DMS53 treated with DMSO at 0.1 percent for 48 hours (cell line): ENCODE measurements around the gene LRRC51.

Source experiments
- DNase-seq: peaks from one replicate; lab custom pipeline; 2025; ENCODE audit not compliant: unreplicated experiment; lab: John Stamatoyannopoulos, UW

Gene LRRC51, protein sequence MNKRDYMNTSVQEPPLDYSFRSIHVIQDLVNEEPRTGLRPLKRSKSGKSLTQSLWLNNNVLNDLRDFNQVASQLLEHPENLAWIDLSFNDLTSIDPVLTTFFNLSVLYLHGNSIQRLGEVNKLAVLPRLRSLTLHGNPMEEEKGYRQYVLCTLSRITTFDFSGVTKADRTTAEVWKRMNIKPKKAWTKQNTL

DNA sequence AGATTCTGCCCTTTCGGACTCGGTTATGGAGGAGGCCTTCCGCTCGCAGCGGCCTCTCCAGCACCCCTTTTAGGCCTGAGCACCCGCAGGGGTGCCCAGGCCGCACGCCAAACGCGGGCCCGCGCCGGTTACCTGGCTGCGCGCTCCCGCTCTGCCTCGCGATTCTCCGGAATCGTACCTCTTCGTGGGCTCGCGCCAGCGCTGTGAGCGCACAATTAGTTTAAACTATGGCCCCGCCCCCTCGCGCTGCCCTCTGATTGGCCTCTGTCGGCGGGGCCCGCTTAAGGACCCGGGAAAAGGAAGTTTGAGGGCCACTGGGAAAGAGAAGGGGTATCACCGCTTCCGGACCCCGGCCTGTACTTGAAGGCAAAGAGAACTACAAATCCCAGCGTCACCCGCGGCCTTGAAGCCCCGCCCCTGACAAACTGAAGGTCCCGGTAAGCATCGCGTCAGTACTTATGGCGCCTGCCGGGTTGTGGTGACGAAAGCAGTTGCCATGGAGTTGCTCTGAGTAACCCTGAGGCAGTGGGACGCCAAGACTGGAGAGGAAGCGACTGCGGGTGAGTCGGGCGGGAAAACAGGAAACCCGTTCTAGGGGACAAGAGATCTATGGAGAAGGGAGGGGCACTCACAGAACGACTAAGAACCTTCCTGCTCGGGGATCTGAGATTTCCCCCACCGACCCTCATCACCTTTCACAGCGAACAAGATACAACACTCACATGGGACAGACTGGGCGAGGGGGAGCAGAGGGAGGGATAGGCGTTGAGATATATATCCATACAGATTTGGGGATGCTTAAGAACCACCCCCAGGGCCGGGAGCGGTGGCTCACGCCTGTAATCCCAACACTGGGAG, at the start of gene LRRC51, which contains the start of gene NUMA1:
Gene LRRC51 (plus strand): TSS at position 525 of the 858 bp plus-strand sequence. CDS start 8,234 bp downstream, outside the sequence.
Gene NUMA1 (minus strand): TSS at position 217 of the 858 bp plus-strand sequence. CDS start 44,599 bp downstream, outside the sequence.
- peak; percentile 100 for DNase-seq

DNA sequence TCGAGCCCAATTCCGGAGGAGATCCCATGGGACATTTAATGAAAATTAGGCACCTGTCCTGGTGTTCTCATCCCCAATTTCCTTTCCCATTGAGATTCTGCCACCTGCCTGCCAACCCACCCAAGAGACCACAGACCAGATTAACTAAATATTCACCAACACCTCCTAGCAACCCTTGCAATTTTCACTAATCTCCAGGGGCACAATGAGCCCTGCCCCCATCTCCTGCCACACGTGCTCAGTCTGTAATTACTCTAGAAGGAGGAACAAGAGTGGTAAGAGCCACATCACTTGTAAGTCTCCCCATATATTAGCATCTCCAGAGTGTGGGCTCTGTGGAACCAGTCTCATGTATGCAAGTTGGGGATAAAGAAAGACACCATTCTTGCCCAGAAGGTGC, 44.0 kb upstream of the LRRC51 start:
- DNase-seq: no peak

DNA sequence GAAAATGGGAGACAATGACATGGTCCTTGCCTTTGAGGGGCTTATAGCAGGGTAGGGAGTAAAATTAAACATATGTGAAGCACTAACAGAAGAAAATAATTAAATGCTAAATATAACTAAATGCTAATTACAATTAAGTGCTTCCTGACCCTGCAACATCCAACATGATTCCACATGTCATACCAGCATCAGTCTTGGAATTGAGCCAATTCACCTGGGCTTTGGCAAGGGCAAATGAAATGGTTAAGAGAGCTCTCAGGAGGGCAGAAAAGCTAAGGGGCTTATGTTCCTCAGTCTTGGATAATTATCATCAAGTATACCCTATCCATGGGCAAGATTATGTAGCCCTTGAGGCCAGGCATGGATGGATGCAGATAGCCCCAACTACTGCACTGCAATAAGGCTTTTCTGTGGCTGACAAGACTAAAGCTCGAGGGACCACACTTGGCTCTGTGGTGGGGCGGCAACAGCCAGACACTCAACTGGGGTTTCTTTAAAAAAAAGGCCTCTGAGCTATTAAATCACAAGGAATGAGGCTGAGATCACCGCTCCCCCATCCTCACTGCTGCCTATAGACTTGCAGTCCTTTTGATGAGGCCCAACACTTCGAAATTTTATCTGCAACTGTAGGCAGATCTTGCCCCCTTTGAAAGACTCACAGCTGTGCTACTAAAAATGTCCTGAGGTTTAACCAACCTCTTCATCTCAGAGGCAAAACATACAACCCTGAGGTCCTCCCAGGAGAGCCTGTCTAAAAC, 42.9 kb upstream of the LRRC51 start:
- no peak for DNase-seq

DNA sequence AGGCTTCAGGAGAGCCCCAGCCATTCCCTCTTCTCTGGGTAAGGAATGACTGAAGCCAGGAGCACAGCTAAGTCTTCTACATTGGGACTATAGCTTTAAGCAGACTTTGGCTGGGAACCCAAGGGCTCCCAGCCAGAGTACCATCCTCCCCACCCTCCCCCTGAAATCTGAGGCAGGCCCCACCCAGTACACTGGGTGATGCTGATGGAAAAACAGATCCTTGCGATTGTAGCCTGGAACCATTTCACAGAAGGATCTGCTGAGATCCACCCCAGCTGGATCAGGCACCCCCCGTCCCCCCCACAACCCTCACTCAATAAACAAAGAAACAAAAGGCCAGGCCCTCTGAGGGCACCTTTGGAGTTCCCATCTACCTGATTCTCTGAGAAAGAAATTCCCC, 42.2 kb upstream of the LRRC51 start:
- no peak for DNase-seq

DNA sequence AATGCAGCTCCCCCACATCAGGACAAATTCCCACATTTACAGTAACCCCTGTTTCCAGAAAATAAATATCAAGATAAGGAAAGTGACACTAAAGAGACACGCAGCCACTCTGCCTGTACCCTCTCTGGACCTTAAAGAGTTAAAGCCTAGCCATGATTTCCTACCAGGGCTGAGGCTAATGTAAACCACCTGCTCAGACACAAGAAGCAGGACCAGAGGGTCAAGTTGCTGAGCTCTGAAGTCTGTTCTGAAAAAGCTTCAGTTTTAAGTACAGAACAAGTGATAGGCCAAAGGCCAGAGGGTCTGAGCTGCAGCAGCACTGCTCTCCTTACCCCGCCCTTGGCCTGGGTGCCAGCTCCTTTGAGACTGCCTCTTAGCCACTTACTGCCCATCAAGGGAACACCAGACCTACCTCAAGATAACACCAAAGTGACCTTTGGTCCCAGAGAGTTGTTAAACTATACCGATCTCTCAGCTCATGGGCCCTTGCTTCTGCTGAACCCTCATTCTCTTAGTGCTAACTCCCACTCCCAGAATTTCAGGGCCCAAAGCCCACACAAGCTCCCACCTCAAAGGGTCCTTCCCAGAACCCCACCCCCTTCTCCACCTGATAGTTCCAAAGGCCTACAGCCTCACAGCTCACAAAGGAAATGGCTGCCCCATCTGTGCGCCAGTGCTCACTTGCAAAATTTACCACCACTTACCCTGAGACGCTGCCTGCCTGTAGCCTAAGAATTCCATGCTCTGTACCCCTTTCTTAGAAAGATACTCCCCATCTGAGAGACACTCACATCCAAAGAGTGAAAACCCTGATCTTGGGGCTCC, 41.4 kb upstream of the LRRC51 start:
- DNase-seq: no peak

DNA sequence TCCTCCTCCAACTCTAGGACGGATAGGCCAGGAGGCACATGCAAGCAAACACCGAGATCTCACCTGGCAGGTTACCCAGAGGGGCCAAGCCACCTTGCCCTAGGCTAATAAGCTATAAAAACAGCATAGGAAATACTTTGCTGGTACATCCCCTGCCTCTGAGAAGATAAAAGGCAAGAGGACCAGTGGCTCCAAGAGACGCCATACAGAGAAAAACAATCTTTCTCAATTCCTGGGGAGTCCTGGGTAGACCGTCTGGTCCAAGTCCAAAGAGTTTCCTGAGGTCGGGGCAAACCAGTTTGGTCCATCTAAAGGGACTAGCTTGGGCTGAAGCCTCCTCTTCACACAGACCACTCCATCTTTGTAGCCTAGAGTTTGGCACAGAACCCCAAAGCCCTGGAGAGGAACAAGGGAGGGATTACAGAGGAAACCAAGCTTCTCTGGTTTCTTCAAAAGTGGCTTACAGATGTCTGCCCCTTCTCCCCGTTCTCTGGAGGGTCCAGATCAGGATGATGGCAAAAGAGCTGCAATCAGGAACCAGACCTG, 40.7 kb upstream of the LRRC51 start:
- DNase-seq: no peak

DNA sequence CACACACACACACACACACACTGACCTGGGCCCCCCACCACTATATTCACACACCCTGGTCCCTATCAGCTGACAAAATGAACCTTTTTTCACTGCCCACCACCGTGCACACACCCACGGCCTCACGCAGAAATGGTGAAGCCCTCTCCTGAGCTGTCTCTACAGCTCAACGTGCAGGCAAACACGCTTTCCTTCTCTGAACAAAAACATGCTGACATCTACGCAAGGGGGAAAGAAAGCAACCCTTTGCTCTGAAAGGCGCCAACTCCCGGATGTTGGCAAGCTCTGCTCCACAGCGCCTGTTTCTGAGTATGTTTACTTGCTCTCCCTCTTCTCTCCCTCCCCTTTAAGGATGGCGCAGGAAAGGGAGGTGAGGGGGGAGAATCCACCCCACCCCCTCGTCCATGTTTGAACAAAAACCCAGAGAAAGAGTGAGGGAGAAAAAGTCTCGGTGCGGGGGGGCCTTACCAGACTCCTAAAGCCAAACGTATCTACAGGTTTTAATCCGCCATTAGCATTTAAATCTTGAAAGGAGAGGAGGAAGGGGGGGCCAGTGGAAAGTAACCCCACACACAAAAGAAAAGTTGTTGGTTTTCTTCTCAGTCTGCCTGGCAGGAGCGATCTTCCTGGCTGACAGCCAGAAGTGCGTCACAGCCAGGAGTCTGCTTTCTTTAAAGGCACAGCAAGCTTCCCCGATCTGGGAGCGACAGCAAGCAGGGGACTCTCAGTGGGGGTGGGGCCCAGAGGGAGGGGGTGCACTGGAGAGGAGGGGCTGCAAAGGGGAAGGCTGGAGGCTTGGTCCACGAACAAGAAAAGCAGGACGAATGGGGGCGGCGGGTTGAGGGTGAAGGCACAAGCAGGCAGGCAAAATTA, 39.9 kb upstream of the LRRC51 start:
- peak; percentile 97 for DNase-seq

DNA sequence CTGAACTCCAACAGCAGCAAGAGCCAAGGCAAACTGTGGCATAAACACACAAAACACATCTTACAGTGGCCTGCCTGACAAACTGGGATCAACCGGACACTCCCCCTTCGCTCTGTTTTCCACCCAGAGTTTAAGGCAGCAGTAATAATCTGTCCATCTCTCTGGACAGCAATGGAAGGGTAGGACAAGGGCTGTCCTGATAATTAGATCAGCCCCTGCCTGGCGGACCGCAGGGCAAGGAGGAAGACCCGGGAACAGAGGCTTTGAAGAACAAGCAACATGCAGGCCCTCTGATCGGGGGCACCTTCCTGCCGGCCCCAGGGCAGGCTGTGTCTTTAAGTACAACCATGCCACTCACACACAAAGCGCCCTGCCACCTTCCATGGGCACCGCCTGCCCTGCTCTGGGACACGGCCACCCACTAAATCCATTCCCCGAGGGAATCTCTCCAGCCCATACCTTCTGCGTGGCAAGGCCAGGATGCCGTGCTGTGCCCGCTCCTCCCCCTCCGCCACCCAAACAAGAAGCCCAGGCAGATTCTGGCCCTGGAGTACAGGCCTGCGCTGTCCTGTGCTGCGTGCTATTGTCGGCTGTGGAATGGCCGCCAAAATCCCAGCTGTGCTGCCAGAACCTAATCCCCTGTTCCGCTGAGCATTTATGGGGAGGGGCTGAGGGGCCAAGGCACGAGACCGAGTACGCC, 39.1 kb upstream of the LRRC51 start:
- DNase-seq: peak; percentile 80

DNA sequence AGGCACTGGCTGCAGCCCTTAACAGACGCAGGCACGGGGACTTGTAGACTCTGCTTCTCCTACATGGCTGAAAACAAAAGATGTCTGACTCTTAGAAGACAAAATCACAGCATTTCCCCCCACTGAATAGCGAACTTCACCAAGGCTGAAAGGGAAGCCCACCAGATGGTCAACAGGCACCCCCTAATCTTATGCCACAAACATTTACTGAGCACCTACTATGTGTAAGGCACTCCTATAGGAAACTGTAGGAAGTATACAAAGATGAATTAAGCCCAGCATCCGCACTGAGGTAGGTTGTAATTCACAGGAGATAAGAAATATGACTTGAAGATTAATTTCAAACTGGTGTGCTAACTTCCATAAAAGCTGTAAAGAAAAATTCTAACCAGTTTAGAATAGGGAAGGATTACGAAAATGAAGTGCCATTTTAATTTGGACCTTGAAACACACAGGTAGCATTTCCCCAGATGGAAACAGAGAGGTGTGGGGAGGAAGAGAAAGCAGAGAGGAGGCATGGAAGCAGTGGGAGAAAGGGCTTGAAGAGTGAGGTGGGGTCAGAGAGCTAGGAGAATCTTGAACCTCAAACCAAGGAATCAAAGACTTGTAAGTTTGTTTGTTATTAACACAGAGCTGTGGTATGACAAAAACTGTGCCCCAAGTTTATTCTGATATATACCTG, 38.4 kb upstream of the LRRC51 start:
- DNase-seq: peak; percentile 21

DNA sequence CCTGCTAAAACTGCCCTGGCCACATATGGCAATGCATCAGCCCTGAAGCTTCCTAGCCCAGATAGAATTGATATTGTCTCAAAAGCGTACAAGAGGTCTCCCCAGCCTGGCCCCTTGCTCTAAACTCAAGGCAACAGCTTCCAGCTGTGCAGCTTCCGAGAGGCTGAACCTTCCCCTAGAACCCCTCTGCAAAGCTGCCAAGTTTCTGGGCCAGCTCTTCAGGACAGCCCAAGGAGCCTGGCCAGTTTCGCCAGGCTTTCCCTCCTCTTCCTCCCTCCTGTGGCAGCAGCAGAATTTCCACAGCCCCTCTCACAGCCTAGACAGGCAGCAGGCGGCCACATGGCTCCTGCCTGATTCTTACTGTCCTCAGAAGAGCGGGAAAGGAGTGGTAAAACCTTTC, 34.8 kb upstream of the LRRC51 start:
- no peak for DNase-seq

DNA sequence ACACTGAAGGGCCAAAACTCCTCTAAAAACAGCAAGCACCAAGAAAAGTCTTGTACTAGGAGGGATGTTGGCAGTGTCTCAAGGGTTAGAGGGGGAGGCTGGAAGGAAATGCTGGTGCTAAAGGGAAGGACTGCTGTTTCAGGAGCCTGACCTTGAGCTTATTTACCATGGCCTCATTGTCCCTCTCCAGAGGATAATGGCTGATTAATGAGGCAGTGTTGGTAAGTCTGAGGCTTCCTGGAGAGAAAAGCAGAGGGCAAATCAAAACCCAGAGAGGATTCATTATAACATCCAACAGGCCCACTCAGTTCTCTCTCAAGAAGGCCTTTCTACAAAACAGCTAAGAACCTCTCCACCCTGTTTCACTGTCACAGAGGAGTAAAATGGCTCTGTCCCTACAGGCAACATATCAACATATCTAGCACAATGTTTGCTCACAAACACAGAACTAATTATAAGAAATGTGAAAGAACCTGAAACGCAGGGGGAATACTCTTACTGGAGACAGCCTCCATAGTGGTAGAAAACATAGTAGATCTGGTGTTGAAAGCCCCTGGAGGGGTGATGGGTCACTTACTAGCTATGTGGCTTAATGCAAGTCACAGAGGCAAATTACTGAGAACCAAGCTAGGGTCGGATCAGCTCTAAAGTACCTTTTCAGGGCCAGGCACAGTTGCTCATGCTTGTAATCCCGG, 31.7 kb upstream of the LRRC51 start:
- no peak for DNase-seq

DNA sequence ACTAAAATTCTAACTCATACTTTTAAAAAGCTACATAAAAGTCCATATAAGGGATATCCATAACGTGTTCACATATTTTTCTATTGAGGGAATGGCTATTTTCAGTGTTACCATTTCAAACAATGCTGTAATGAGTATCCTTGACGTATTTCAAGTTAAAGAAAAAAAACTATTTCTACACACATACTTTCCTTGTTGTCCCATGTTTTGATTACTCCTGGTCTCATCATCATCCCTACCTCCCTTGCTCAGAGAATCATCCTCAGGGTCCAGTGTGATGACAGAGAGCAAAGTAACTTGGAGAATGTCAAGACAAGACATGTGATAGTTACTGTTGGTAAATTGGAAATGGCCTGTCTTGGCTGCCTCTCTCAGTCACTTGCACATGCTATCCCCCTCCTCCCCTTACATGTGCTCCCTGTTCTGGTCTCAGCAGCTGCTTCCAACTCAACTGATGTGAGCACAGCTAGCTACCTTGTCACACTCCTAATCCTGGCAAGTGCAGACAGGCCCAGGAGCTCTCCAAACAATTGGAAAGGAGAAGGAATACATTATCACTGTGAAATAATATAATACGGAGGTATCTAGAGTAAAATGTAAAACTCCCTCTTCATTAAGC, 22.1 kb upstream of the LRRC51 start:
- DNase-seq: no peak

DNA sequence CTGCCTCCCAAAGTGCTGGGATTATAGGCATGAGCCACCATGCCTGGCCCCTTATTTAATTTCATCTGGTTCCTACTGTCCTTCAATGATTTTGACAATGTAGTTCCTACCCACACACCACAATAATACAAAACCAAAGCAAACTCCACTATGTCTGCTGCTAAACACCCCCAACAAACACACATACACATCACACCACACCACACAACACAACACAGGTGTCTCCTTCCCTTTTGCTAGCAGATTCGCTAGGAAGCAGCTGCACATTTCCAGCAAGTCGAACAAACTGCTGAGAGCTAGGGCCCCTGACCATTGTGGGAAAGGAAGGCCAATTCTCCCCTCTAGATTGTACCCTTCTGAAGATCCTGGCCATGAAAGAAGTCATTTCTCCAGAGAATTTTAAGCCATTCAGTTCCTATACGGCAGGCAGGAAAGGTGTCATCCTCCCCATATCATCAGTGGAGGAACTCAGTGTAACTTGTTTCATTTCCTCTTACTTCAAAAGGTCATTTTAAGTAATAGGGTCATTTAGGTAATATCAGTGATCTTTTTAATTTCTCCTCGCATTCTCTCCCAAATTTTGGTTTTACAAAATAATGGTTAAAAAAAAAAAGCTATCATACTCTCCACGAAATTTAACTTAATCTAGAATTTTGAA, 18.8 kb upstream of the LRRC51 start:
- no peak for DNase-seq

DNA sequence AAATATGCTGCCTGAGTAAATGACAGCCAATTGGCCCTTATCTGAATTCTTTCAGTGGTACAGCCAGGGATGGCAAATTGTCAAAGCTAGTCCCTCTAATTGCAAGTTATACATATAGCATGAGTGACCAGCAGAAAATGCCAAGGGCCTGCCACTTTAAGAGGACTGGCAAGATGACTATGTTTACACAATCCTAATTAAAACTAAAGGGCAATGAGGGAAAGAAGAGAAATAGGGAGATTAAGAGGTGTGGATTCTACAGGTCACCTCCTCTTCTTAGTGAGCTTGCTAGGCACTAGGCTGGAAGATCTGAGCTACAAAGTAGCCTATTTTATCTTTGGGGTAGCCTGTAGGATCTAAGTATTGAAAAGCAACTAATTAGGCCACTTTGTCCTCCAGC, 13.8 kb upstream of the LRRC51 start:
- no peak for DNase-seq

DNA sequence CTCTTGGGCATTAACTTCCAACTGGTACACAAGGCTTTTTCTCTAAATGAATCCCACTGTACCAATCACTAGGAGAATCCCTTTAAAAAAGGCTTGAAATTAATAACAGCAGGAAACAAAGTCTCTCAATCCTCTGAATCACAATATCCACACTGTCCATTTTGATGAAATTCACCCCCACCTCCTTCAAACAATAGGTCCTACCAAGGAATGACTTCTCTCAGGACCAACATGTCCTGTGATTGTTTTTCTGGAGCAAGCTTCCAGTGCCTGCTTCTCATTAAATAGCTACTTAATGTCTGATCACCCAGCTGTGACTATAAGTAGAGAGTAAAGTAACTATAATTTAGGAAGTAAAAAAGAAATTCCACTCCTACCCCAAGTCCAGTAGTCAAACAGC, 13.4 kb upstream of the LRRC51 start:
- DNase-seq: no peak

DNA sequence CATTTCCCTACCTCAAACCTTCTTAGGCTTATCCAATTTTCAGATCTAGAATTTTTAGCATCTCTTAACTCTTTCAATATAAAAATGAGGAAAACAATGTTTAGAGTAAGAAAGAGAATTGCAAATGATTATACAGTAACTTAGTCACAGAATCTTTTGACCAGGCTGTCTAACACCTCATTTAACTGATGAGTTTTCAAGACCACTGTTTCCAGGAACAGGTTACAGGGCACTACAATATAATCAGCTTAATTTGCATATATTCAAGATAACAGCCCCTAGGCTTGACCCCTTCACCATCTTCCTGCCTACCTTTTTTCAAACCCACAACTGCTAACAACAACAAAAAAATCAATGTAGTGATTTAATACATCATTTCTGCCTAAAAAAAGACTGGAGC, 13.0 kb upstream of the LRRC51 start:
- DNase-seq: no peak

DNA sequence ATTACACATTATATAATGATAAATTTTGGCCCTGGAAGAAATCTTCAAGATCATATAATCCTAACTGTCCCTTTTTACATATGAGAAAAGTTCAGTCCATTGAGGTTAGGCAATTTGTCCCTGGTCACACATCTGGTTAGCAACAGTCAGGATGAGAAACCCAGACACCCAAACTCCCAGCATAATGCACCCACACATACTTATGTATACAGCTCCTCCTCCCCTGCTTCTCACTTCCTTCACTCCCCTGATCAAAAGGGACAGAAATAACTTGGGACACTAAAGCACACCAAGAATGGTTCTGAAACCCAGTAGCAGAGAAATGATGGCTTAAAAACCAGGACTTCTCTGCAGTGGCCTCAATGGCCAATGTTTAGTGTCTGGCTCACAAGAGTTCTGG, 11.4 kb upstream of the LRRC51 start:
- no peak for DNase-seq
